ENCODE data around the gene PRKN. TPM values are rescaled to one million over a fixed set of nuclear protein-coding genes. Genes with fewer than 3 reads are reported as not detected.

PRKN gene
- total RNA-seq, 4 donors from 2014 or later, result 9.6 to 17.0 (median 11.6) TPM

- no peak for TF ChIP-seq CTCF (IDR thresholded peaks at IDR 0.05; ENCODE audit: low read depth)
Measured at GRCh38 chr6:162697872-162698403, 29.6 kb downstream of the PRKN start.

GRCh38 chr6:162690158-162690557 lies 37.4 kb downstream of the PRKN start:
- TF ChIP-seq CTCF (IDR thresholded peaks at IDR 0.05; ENCODE audit: low read depth), result no peak

GRCh38 chr6:162688751-162689345 lies 38.7 kb downstream of the PRKN start:
- TF ChIP-seq CTCF (IDR thresholded peaks at IDR 0.05; ENCODE audit: low read depth), result no peak

GRCh38 chr6:162685586-162685985 lies 42.0 kb downstream of the PRKN start:
- TF ChIP-seq CTCF (IDR thresholded peaks at IDR 0.05; ENCODE audit: low read depth), result no peak

- no peak for TF ChIP-seq CTCF (IDR thresholded peaks at IDR 0.05; ENCODE audit: low read depth)
Measured at GRCh38 chr6:162684961-162685360, 42.6 kb downstream of the PRKN start.

GRCh38 chr6:162684052-162684451 lies 43.5 kb downstream of the PRKN start:
- TF ChIP-seq CTCF (IDR thresholded peaks at IDR 0.05; ENCODE audit: low read depth), result no peak

GRCh38 chr6:162683135-162683534 lies 44.4 kb downstream of the PRKN start:
- TF ChIP-seq CTCF (IDR thresholded peaks at IDR 0.05; ENCODE audit: low read depth), result no peak
